DMS153 treated with DMSO at 0.1 percent for 48 hours (cell line): ENCODE measurements around the gene FGGY.
"Not testable (repeated sequence)": the region's sequence is repeated elsewhere in the genome, so short reads cannot be mapped to it uniquely, and the experiment has no call there.

Experiments used
- DNase-seq: peaks from one replicate; lab custom pipeline; 2025; ENCODE audit not compliant: unreplicated experiment; lab: John Stamatoyannopoulos, UW

FGGY gene

GRCh38 chr1:59693406-59693805 is 396.5 kb downstream of the FGGY start:
- no peak for DNase-seq

GRCh38 chr1:59695252-59695651 is 398.4 kb downstream of the FGGY start:
- DNase-seq: no peak

- no peak for DNase-seq
These were observed 399.7 kb downstream of the FGGY start for GRCh38 chr1:59696421-59697115.

- no peak for DNase-seq
These were observed 400.4 kb downstream of the FGGY start for GRCh38 chr1:59697150-59697800.

GRCh38 chr1:59698386-59698785 is 401.5 kb downstream of the FGGY start:
- DNase-seq: no peak

GRCh38 chr1:59699227-59699847 is 402.4 kb downstream of the FGGY start:
- peak; percentile 48 for DNase-seq

- no peak for DNase-seq
These were observed 404.5 kb downstream of the FGGY start for GRCh38 chr1:59701376-59701775.

GRCh38 chr1:59703226-59703917 is 406.5 kb downstream of the FGGY start:
- no peak for DNase-seq

- DNase-seq: no peak
These were observed 407.1 kb downstream of the FGGY start for GRCh38 chr1:59703918-59704378.

- no peak for DNase-seq
These were observed 407.8 kb downstream of the FGGY start for GRCh38 chr1:59704716-59705115.

- DNase-seq: no peak
These were observed 408.8 kb downstream of the FGGY start for GRCh38 chr1:59705466-59706302.

GRCh38 chr1:59706303-59706599 is 409.4 kb downstream of the FGGY start:
- no peak for DNase-seq

- DNase-seq: no peak
These were observed 410.4 kb downstream of the FGGY start for GRCh38 chr1:59707178-59707791.

GRCh38 chr1:59709333-59709732 is 412.4 kb downstream of the FGGY start:
- DNase-seq: no peak

- DNase-seq: not testable (repeated sequence)
These were observed 414.0 kb downstream of the FGGY start for GRCh38 chr1:59710920-59711319.

GRCh38 chr1:59714219-59714618 is 417.3 kb downstream of the FGGY start:
- no peak for DNase-seq

GRCh38 chr1:59714966-59715365 is 418.1 kb downstream of the FGGY start:
- DNase-seq: no peak

- no peak for DNase-seq
These were observed 419.9 kb downstream of the FGGY start for GRCh38 chr1:59716832-59717231.

- no peak for DNase-seq
These were observed 421.4 kb downstream of the FGGY start for GRCh38 chr1:59718064-59718988.

GRCh38 chr1:59718989-59719360 is 422.1 kb downstream of the FGGY start:
- DNase-seq: no peak
